GM19395 (cell line): ENCODE results near the gene CXorf65.

Experiments used
- ATAC-seq: cut with Tn5 transposase; IDR thresholded peaks from one replicate; pipeline ENCODE4 v1.9.1; 2021; ENCODE audit warnings: mild to moderate bottlenecking, moderate library complexity; ENCODE audit not compliant: unreplicated experiment

CXorf65 gene

GRCh38 chrX:71106427-71106826 lies at the start of gene CXorf65:
TSS of gene CXorf65 (minus strand) at chrX:71106740. CDS start at chrX:71106556, 184 bp downstream.
- ATAC-seq: no peak

DNA sequence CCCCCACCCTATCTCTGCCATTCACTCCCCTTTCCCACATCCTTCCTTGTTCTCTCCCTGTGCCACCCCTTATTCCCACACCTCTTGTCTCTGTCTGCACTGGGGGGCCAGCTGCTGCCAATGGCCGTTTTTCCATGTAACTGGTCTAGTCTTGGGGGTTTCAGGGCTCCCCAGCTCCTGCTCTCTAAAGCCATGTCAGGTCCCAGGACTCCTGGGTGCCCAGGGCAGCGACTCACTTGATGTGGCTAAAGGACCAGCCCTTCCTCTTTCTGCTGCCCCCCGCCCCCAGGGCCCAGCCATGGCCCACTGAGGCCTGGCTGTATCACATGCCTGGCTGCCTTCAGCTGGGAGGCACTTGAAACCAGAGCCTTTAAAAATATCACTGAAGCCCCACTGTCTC lies 48.1 kb upstream of the CXorf65 start:
- ATAC-seq: no peak

DNA sequence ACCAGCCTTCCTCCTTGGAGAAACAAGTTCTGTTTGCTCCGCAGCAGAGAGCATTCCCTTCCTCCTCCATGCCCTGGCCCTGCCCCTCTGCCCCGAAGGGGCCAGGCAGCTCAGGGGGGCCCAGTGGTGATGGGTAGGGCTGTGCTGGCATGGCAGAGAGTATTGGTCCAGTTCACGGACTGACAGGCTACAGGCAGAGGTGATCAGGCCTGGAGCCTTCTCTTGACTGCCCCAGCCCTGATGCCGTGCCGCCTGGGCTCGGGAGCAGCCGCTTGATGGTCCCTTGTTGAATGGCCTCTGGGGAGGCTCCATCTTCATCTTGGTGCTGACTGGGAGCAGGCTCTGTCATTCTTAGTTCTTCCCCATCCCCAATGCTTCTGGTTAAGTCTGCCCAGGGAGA lies 47.7 kb upstream of the CXorf65 start:
- no peak for ATAC-seq

- no peak for ATAC-seq
These were observed 44.8 kb upstream of the CXorf65 start for GRCh38 chrX:71151366-71151765.

GRCh38 chrX:71148278-71148663 lies 41.7 kb upstream of the CXorf65 start:
- ATAC-seq: no peak

- ATAC-seq: no peak
These were observed 41.1 kb upstream of the CXorf65 start for GRCh38 chrX:71147496-71148277.

DNA sequence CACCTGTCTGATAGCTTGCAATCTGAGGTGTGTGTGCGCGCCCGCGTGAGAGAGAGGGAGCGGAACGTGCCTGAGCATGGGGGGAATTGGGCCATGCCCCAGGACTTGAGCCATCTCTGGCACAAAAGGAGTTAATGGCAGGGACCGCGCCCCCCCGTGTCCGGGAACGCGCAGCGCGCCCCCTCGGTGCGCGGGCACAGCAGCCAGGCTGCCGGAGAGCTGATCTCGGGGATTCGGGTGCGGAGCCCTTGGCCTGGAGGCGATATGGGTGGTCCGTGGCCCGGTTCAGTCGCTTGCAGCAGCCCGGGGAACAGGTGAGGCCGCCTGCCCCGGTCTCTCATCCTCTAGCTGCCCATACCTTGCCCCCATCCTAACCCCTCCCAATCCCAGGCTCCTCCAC lies 38.1 kb upstream of the CXorf65 start, which contains the start of gene NLGN3:
NLGN3 (plus strand) TSS at position 191 of the 400 bp plus-strand sequence. CDS start 2,909 bp downstream, outside the sequence.
- ATAC-seq: no peak

GRCh38 chrX:71143508-71143907 lies 37.0 kb upstream of the CXorf65 start:
- ATAC-seq: no peak

- ATAC-seq: no peak
These were observed 33.9 kb upstream of the CXorf65 start for GRCh38 chrX:71140440-71140839.

- no peak for ATAC-seq
These were observed 25.0 kb upstream of the CXorf65 start for GRCh38 chrX:71131510-71131909.

GRCh38 chrX:71128915-71129765 lies 22.6 kb upstream of the CXorf65 start:
- ATAC-seq: peak; percentile 89

GRCh38 chrX:71128166-71128833 lies 21.8 kb upstream of the CXorf65 start:
- no peak for ATAC-seq

DNA sequence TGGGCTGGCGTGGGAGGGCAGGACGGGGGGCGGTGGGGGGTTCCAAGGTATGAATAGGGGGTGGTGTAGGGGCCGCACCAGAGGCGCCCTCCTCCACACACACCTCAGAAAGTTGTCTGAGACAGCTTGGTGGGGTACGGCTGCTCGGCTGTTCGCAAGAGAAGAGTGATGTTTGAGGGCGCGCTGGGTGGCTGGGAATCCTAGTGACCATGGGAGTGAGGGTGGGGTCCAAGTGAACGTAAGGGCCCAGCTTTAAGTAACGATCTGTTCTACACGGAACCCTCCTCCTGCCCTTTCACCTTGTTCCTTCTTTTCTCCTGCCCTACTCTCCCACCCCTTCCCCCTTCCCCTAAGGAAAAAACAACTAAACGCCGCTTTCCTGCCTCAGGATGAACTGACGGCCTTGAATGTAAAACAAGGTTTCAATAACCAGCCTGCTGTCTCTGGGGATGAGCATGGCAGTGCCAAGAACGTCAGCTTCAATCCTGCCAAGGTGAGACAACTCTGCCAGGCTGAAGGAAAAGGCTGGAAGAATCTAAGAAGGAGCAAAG lies 12.5 kb upstream of the CXorf65 start:
- no peak for ATAC-seq

DNA sequence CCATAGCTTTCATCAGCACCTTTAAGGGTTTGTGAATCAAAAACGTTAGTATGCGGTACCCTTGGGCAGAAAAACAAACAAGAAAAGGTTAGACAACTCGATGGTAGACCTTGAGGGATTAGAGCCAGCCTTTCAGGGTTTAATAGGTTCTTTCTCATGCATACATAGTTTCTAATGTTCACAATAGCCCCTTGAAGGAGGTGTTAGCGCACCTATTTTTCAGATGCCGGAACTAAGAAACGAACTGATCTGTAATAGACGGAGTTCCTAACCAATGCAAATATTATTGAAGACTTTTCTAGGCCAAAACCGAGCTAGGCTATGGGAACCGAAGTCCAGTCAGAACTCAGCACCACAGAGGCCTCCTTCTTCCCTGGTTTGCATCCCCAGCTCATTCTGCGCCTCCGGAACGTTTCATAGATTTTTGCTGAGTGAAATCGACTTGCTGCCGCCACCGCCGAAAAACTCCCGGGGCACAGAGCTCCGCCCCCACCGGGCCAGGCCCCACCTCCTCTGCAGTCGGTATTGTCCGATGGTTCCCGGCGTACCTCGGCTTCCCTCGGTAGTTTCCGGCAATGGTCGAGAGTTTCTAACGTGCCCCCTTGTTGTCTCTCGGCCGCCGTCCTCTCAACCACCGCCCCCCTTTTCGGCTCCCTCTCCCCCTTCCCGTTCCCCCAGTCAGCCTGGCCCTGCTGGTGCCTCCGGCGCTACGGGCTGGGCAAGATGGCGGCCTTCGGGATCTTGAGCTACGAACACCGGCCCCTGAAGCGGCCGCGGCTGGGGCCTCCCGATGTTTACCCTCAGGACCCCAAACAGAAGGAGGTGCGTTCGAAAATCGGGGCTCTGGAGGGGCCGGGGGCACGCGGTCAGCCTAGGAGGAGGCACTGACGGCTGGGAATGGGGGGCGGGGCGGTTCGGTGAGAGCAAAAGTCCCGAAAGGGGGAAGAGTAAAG lies 11.8 kb upstream of the CXorf65 start, which contains the start of gene MED12:
MED12 (plus strand) TSS at position 565 of the 953 bp plus-strand sequence; CDS start at position 724, 159 bp downstream.
- ATAC-seq: peak; percentile 94

GRCh38 chrX:71117358-71117757 lies 10.8 kb upstream of the CXorf65 start:
- ATAC-seq: no peak

DNA sequence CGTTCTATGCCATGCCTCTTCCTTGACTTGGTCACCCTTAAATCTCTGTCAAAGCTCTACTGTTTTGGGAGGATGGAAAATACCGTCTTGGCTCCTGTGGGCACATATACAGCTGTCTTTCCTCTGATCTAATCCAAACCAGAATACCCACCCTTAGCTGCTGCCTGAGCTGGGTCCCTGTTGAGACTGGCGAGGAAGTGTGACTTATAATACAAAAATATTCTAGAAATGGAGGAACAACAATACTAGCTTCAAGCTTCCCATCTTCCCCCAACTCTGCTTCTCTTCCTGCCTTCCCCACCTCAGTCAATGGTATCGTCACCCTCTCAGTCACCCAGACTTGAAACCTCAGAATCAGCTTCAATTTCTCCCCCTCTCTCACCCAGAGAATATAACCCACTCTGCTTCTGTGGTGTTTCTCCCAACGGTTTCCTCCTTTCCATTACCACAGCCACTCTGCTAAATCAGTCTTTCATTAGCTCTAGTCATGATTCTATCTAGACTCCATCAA lies 5.4 kb upstream of the CXorf65 start:
- ATAC-seq: peak; percentile 18

DNA sequence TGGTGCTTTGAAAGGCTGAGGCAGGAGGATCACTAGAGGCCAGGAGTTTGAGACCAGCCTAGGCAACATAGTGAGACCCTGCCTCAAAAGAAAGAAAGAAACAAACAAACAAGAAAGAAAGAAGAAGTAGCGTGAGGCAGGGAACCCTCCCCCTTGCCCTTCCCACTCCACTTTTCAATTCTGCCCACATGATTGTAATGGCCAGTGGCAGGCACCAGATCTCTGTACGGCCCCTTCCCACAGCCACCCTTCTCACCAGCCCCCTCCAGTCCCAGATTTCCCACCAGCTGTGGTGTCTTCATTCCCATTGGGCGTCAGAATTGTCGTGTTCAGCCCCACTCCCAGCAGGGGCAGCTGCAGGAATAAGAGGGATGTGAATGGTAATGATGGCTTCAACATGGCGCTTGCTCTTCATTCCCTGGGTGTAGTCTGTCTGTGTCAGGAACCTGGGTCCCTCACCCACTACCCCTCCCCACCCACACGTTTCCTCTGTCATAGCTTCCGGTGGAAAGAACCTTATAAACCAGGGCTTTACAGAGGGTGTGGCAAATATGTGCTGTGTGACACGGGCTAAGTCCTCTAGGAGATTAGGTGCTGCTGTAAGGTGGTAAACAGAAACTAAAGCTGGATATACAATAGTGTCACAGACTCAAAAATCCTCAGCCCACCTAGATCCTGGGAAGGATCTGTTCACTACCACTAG lies 4.8 kb upstream of the CXorf65 start, which contains the start of gene IL2RG:
IL2RG (minus strand) TSS at position 437 of the 703 bp plus-strand sequence; CDS start at position 399, 38 bp downstream.
- ATAC-seq: peak; percentile 92

- ATAC-seq: no peak
These were observed 2.5 kb upstream of the CXorf65 start for GRCh38 chrX:71109051-71109450.
